ACHN (cell line): ENCODE data around the gene NXN.
"Not testable (repeated sequence)": the region's sequence is repeated elsewhere in the genome, so short reads cannot be mapped to it uniquely, and the experiment has no call there.

ENCODE experiments used
- DNase-seq: peaks from one replicate; pipeline ENCODE4 v3.0.0-alpha.2; 2015
- in situ Hi-C: cut with HindIII; loops from 2 replicates; pipeline ENCODE4 v1.10.0; 2017; ENCODE audit warnings: low sequenced_read_pairs, low pct_ligation_motif_present, low pct_unique_long_range_greater_than_20kb

Gene NXN

GRCh38 chr17:905708-906107, 73.9 kb downstream of the NXN start:
- in situ Hi-C loops, DNase-seq: not testable (repeated sequence)

- in situ Hi-C loops, result no loop called here
- DNase-seq, result peak; percentile 68
Measured at GRCh38 chr17:903691-904481, 75.7 kb downstream of the NXN start.

GRCh38 chr17:902463-902862, 77.1 kb downstream of the NXN start:
- in situ Hi-C loops, result no loop called here
- DNase-seq, result no peak

GRCh38 chr17:901964-902363, 77.6 kb downstream of the NXN start:
- in situ Hi-C loops, result no loop called here
- DNase-seq, result no peak

GRCh38 chr17:901191-901950, 78.2 kb downstream of the NXN start:
- DNase-seq, result no peak
- in situ Hi-C loops, result no loop called here

- in situ Hi-C loops, result no loop called here
- DNase-seq, result no peak
Measured at GRCh38 chr17:900336-900934, 79.1 kb downstream of the NXN start.

GRCh38 chr17:897970-898619, 81.5 kb downstream of the NXN start:
- DNase-seq, result no peak
- in situ Hi-C loops, result no loop called here

GRCh38 chr17:896953-897661, 82.5 kb downstream of the NXN start:
- DNase-seq, result no peak
- in situ Hi-C loops, result no loop called here

GRCh38 chr17:896454-896853, 83.1 kb downstream of the NXN start:
- in situ Hi-C loops, result no loop called here
- no peak for DNase-seq

- in situ Hi-C loops, result no loop called here
- DNase-seq, result no peak
Measured at GRCh38 chr17:892958-893357, 86.6 kb downstream of the NXN start.

- no peak for DNase-seq
Measured at GRCh38 chr17:888998-889441, 90.6 kb downstream of the NXN start.

GRCh38 chr17:887551-888209, 91.9 kb downstream of the NXN start:
- DNase-seq, result no peak
- in situ Hi-C loops, result no loop called here

More at GRCh38 chr17:888998-889441, 90.6 kb downstream of the NXN start:
- in situ Hi-C loops, result no loop called here

- DNase-seq, result no peak
- in situ Hi-C loops, result no loop called here
Measured at GRCh38 chr17:885971-886571, 93.5 kb downstream of the NXN start.

GRCh38 chr17:883586-883962, 96.0 kb downstream of the NXN start:
- DNase-seq, result no peak
- in situ Hi-C loops, result no loop called here

- no peak for DNase-seq
- in situ Hi-C loops, result no loop called here
Measured at GRCh38 chr17:882827-883585, 96.6 kb downstream of the NXN start.

GRCh38 chr17:881778-882177, 97.8 kb downstream of the NXN start:
- DNase-seq, result no peak
- in situ Hi-C loops, result no loop called here
